T-cell (primary cell): Measurements from ENCODE around the gene SH3RF3. TPM values are rescaled to one million over a fixed set of nuclear protein-coding genes. Genes with fewer than 3 reads are reported as not detected.

ENCODE experiments used
- ATAC-seq, 4 experiments: fragments of 200-7000 bp in 3 of 4; fragments of 150-1000 bp in 1 of 4; cut with Tn5 transposase; replicated peaks in 1 of 4; 1 replicate in 3 of 4; 2 replicates in 1 of 4; pipeline ENCODE4 v1.10.0; 2021; ENCODE audit warnings: moderate library complexity in 3 of 4, mild to moderate bottlenecking in 2 of 4, moderate number of reproducible peaks in 1 of 4
- CTCF ChIA-PET, 2 donors: fragments of 300-600 bp; sonication (Branson Sonifier 250); formaldehyde crosslinking; loops; one replicate each; lab custom pipeline; 2022; ENCODE audit warnings: antibody characterized with exemption in 2 of 2; lab: Charles Lee
- POLR2A ChIA-PET, 2 donors: fragments of 300-600 bp; sonication (Branson Sonifier 250); formaldehyde crosslinking; loops; one replicate each; lab custom pipeline; 2022; ENCODE audit warnings: antibody characterized with exemption in 2 of 2; lab: Charles Lee
- DNase-seq, 35 experiments: peaks; one replicate each; pipeline versions ENCODE4 v3.0.0 to v3.0.0-alpha.2; 2013 to 2023
- H3K27ac ChIP-seq: one replicate; pipeline ENCODE4 v1.5.1; 2013; ENCODE audit warnings: low read length
- H3K27me3 ChIP-seq, 2 experiments: replicated peaks in 1 of 2; 1 replicate in 1 of 2; 2 replicates in 1 of 2; pipeline versions ENCODE4 v1.6.1 to v1.7.0; 2013; ENCODE audit warnings: low read length in 1 of 2, mixed read lengths in 1 of 2; ENCODE audit not compliant: control insufficient read depth in 2 of 2, insufficient read depth in 2 of 2; ENCODE audit errors: extremely low read depth in 1 of 2
- H3K36me3 ChIP-seq, 2 donors: 1 replicate in 1 of 2; 2 replicates in 1 of 2; pipeline versions ENCODE4 v1.6.1 to v1.7.0; 2013; ENCODE audit warnings: low read length in 1 of 2; ENCODE audit not compliant: control insufficient read depth in 2 of 2, insufficient read depth in 1 of 2; ENCODE audit errors: extremely low read depth in 1 of 2
- H3K4me1 ChIP-seq, 2 experiments: 1 replicate in 1 of 2; 2 replicates in 1 of 2; pipeline versions ENCODE4 v1.6.1 to v1.7.0; 2013; ENCODE audit warnings: low read length in 2 of 2, mixed read lengths in 1 of 2; ENCODE audit not compliant: insufficient read depth in 2 of 2, control insufficient read depth in 1 of 2; ENCODE audit errors: extremely low read depth in 1 of 2
- H3K4me3 ChIP-seq, 2 donors: 1 replicate in 1 of 2; 2 replicates in 1 of 2; pipeline versions ENCODE4 v1.5.1 to v1.7.0; 2013; ENCODE audit warnings: mild to moderate bottlenecking in 2 of 2, low read length in 1 of 2, moderate library complexity in 1 of 2; ENCODE audit not compliant: control insufficient read depth in 1 of 2; ENCODE audit errors: extremely low read depth in 1 of 2
- H3K9me3 ChIP-seq: 2 replicates; pipeline ENCODE4 v1.7.0; 2013
- H3K27ac Mint-ChIP-seq, 2 donors: one replicate each; pipeline ENCODE4 v1.8.0; 2020 to 2021; ENCODE audit warnings: mild to moderate bottlenecking in 2 of 2, mixed read lengths in 2 of 2
- H3K27me3 Mint-ChIP-seq, 2 donors: one replicate each; pipeline ENCODE4 v1.8.0; 2021 to 2022; ENCODE audit warnings: mixed read lengths in 2 of 2
- H3K36me3 Mint-ChIP-seq: one replicate; pipeline ENCODE4 v1.8.0; 2021; ENCODE audit warnings: mixed read lengths
- H3K4me1 Mint-ChIP-seq, 3 donors: one replicate each; pipeline ENCODE4 v1.8.0; 2020 to 2022; ENCODE audit warnings: mixed read lengths in 3 of 3, mild to moderate bottlenecking in 1 of 3
- H3K4me3 Mint-ChIP-seq, 3 donors: one replicate each; pipeline ENCODE4 v1.8.0; 2020 to 2022; ENCODE audit warnings: mild to moderate bottlenecking in 3 of 3, mixed read lengths in 3 of 3, moderate library complexity in 3 of 3
- H3K9me3 Mint-ChIP-seq, 3 donors: one replicate each; pipeline ENCODE4 v1.8.0; 2020 to 2022; ENCODE audit warnings: mixed read lengths in 3 of 3
- WGBS: methylation state at CpG from one replicate; pipeline ENCODE4 v1.1.5; 2013; ENCODE audit warnings: missing lambda C conversion rate; ENCODE audit not compliant: insufficient coverage; 5-methylcytosine and 5-hydroxymethylcytosine counted together
- total RNA-seq, 35 experiments: library from RNA in 6 of 35; stranded (reverse) in 6 of 35; fragments of 120-200 nt in 1 of 35; gene quantifications; one replicate each; pipeline versions ENCODE4 v1.2.1 to v1.2.4 and lab custom pipeline; 2013 to 2026

SH3RF3 gene
- total RNA-seq, 5 donors from 2014 or later (not counting 1 experiment from before 2014, with no cell fraction given), result 1.8 to 4.6 (median 3.6) TPM

DNA sequence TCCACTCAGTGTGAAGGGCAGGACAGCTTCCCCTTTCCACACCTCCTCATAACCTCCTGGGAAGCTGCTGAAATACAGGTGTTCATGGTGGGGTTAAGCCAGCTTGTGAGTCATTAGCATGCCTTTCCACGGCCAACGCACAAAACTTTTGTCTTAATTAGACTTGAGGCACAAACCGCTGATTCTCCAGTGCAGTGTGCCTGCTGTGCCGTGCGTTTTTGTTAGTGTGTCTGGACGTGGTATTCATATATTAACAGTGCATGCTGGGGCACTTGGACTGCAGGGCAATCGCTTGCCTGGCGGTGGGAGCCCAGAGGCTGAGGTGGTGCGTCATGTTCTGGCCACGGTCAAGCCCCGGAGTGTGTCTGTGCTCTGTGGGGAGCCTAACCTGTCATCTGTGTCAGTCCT lies 156.2 kb downstream of the SH3RF3 start:
- Mint-ChIP-seq H3K9me3 (no peaks in the 10 kb centered on the region), H3K36me3 (no peaks in the 10 kb centered on the region)
- CTCF ChIA-PET, result no interaction called here

DNA sequence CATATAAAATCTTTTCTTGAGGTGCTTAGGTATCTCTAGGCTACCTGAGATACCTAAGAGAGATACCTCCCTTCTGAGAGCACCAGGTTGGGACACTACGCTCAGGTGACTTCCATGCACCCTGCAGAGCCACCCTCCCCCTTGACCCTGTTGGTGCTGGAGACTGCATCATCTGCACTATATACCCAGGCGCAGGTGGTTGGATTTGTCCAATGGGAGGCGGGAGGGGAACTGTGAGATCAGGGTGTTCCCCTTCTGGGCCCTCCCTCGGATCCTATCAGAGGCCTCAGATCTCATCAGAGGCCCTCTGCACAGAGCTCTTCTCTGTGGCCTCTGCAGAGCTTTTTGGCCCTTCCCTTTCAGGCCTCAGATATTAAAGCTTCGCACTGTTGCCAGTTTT lies 158.4 kb downstream of the SH3RF3 start:
- H3K27me3 ChIP-seq, result no peaks in the 10 kb centered on the region
- no peaks in the 10 kb centered on the region for H3K9me3 ChIP-seq
- Mint-ChIP-seq H3K4me3 (no peak overlapping the region), H3K9me3 (no peaks in the 10 kb centered on the region), H3K27ac (no peak overlapping the region), H3K27me3 (no peaks in the 10 kb centered on the region), H3K4me1 (no peaks in the 10 kb centered on the region), H3K36me3 (no peaks in the 10 kb centered on the region)
- H3K4me1 ChIP-seq, result no peaks in the 10 kb centered on the region
- ATAC-seq (no peak), DNase-seq (no peak)
- no peaks in the 10 kb centered on the region for H3K36me3 ChIP-seq
- H3K27ac ChIP-seq, result no peak overlapping the region
- 96% methylated on average over 2 of the region's 5 CpGs for WGBS
- H3K4me3 ChIP-seq, result no peak overlapping the region
- CTCF ChIA-PET, result no interaction called here
- POLR2A ChIA-PET, result no interaction called here

More for the DNA sequence above, 156.2 kb downstream of the SH3RF3 start:
- POLR2A ChIA-PET, result no interaction called here
- Mint-ChIP-seq H3K4me1 (peaks cover 0 to 7% (median 0%) of the 10 kb centered on the region in 3 donors), H3K4me3 (no peak overlapping the region), H3K27ac (no peak overlapping the region), H3K27me3 (no peaks in the 10 kb centered on the region)
- H3K4me3 ChIP-seq, result no peak overlapping the region
- H3K9me3 ChIP-seq, result no peaks in the 10 kb centered on the region
- no peaks in the 10 kb centered on the region for H3K4me1 ChIP-seq
- DNase-seq (no peak), ATAC-seq (no peak)
- H3K27me3 ChIP-seq, result peaks cover 0 to 7% of the 10 kb centered on the region in 2 experiments
- H3K36me3 ChIP-seq, result no peaks in the 10 kb centered on the region
- H3K27ac ChIP-seq, result no peak overlapping the region
- 83% methylated on average over 11 of the region's 11 CpGs for WGBS

- H3K27me3 Mint-ChIP-seq, result no peaks in the 10 kb centered on the region
- H3K27ac Mint-ChIP-seq, result no peak overlapping the region
- Histone ChIP-seq H3K27ac (no peak overlapping the region), H3K4me3 (no peak overlapping the region), H3K9me3 (no peaks in the 10 kb centered on the region), H3K27me3 (no peaks in the 10 kb centered on the region), H3K4me1 (no peaks in the 10 kb centered on the region), H3K36me3 (no peaks in the 10 kb centered on the region)
- ChIA-PET POLR2A (no interaction called here), CTCF (no interaction called here)
- DNase-seq (no peak), ATAC-seq (no peak)
- 85% methylated on average over 2 of the region's 2 CpGs for WGBS
- no peaks in the 10 kb centered on the region for H3K4me1 Mint-ChIP-seq
- no peak overlapping the region for H3K4me3 Mint-ChIP-seq
- no peaks in the 10 kb centered on the region for H3K36me3 Mint-ChIP-seq
- H3K9me3 Mint-ChIP-seq, result no peaks in the 10 kb centered on the region
Observed at GRCh38 chr2:109287838-109288237, 158.8 kb downstream of the SH3RF3 start.

DNA sequence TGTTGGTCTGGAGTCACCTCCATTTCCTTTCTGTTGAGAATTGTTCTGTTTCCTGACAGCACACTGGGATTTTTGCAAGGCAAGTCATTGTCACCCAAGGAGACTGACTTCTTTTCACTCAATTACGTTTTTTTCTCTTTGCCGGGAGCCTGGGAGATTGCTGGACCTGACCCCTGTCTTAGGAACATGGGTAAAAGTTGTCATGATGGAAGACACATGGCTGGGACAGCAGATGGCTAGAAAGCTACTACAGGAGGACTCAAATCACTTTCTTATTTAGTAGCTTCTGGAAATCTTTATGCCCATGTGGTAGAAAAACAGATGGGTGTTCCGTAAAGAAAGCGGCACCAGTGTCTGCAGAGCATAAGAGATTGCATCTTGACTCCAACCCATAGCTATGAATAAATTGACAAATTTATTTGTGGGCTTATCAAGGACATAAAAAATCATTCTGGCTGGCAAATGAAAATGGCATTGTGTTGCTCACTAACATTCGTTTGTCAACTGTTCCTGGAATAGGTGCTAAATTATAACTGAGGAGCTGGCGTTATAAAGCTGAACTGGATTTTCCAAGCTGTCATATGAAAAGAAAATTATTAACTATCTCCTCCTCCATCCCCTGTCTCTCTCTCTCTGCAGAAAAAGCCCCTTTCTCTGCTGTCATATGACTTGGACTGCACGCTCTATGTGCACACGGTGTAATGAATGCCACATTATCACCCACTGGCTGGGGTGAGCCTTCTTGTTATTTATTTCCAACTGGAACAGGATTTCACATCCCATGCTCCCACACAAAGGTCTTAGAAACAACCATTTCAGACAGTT lies 159.8 kb downstream of the SH3RF3 start:
- WGBS, result 100% methylated on average over 2 of the region's 8 CpGs
- ATAC-seq (no peak), DNase-seq (no peak)
- Histone ChIP-seq H3K27ac (no peak overlapping the region), H3K9me3 (no peaks in the 10 kb centered on the region), H3K36me3 (no peaks in the 10 kb centered on the region), H3K4me1 (no peaks in the 10 kb centered on the region), H3K27me3 (peaks cover 0 to 7% of the 10 kb centered on the region in 2 experiments), H3K4me3 (no peak overlapping the region)
- Mint-ChIP-seq H3K27ac (no peak overlapping the region), H3K4me1 (no peaks in the 10 kb centered on the region), H3K4me3 (no peak overlapping the region), H3K27me3 (no peaks in the 10 kb centered on the region), H3K9me3 (no peaks in the 10 kb centered on the region), H3K36me3 (no peaks in the 10 kb centered on the region)
- ChIA-PET CTCF (no interaction called here), POLR2A (no interaction called here)

GRCh38 chr2:109289504-109290222 lies 160.7 kb downstream of the SH3RF3 start:
- CTCF ChIA-PET, result no interaction called here
- DNase-seq, result no peak
- POLR2A ChIA-PET, result no interaction called here

GRCh38 chr2:109290887-109291643 lies 162.1 kb downstream of the SH3RF3 start:
- Mint-ChIP-seq H3K4me3 (no peak overlapping the region), H3K9me3 (no peaks in the 10 kb centered on the region), H3K36me3 (no peaks in the 10 kb centered on the region), H3K27me3 (no peaks in the 10 kb centered on the region), H3K4me1 (no peaks in the 10 kb centered on the region), H3K27ac (no peak overlapping the region)
- 84% methylated on average over 10 of the region's 14 CpGs for WGBS
- POLR2A ChIA-PET, result interaction anchor here in 1 of 2 donors (0.6 kb wide), 1 partner anchor 75 kb away, joined by 3 read pairs; no protein-coding TSS in a partner anchor
- no peaks in the 10 kb centered on the region for H3K9me3 ChIP-seq
- H3K4me1 ChIP-seq, result no peaks in the 10 kb centered on the region
- CTCF ChIA-PET, result interaction anchor here in 1 of 2 donors (0.5 kb wide), 1 partner anchor 430 kb away, joined by 3 read pairs; no protein-coding TSS in a partner anchor
- H3K36me3 ChIP-seq, result no peaks in the 10 kb centered on the region
- H3K27ac ChIP-seq, result no peak overlapping the region
- no peak for DNase-seq
- no peak for ATAC-seq
- H3K4me3 ChIP-seq, result no peak overlapping the region
- peaks cover 0 to 13% of the 10 kb centered on the region in 2 experiments for H3K27me3 ChIP-seq

More at GRCh38 chr2:109289504-109290222, 160.7 kb downstream of the SH3RF3 start:
- Mint-ChIP-seq H3K4me1 (no peaks in the 10 kb centered on the region), H3K36me3 (no peaks in the 10 kb centered on the region), H3K9me3 (no peaks in the 10 kb centered on the region), H3K27ac (no peak overlapping the region), H3K27me3 (no peaks in the 10 kb centered on the region), H3K4me3 (no peak overlapping the region)
- Histone ChIP-seq H3K27ac (no peak overlapping the region), H3K4me1 (no peaks in the 10 kb centered on the region), H3K4me3 (no peak overlapping the region), H3K36me3 (no peaks in the 10 kb centered on the region), H3K9me3 (no peaks in the 10 kb centered on the region), H3K27me3 (peaks cover 0 to 12% of the 10 kb centered on the region in 2 experiments)
- WGBS, result 60% methylated on average over 1 of the region's 8 CpGs
- no peak for ATAC-seq
